ENCODE results near the gene KRTAP6-2.

DNA sequence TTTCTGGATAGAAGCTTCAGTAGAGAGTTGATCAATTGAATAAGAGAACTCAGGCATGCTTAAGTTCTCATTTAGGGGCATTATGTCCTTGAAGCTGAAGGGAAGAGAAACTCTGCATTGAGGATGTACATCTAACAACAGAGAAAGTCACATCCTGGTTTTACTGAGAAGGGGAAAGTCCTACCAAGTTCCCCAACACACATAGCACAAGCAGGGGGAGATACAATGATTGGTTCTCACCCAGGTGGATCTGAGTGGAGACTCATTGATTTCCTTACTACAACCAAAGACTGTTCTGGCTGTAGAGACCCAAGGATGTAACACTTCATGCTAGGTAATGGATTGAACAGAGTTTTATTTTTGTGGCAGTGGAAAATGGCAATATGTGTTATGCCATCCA is 16.5 kb upstream of the KRTAP6-2 start:
- TF ChIP-seq, protein P1, sequence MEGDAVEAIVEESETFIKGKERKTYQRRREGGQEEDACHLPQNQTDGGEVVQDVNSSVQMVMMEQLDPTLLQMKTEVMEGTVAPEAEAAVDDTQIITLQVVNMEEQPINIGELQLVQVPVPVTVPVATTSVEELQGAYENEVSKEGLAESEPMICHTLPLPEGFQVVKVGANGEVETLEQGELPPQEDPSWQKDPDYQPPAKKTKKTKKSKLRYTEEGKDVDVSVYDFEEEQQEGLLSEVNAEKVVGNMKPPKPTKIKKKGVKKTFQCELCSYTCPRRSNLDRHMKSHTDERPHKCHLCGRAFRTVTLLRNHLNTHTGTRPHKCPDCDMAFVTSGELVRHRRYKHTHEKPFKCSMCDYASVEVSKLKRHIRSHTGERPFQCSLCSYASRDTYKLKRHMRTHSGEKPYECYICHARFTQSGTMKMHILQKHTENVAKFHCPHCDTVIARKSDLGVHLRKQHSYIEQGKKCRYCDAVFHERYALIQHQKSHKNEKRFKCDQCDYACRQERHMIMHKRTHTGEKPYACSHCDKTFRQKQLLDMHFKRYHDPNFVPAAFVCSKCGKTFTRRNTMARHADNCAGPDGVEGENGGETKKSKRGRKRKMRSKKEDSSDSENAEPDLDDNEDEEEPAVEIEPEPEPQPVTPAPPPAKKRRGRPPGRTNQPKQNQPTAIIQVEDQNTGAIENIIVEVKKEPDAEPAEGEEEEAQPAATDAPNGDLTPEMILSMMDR (IDR thresholded peaks at IDR 0.05): no peak
- TF ChIP-seq HES2 (IDR thresholded peaks at IDR 0.05): no peak
- no peak for TF ChIP-seq EP300 (IDR thresholded peaks at IDR 0.05)
